ENCODE data around the gene DENND1A. TPM values are rescaled to one million over a fixed set of nuclear protein-coding genes. Genes with fewer than 3 reads are reported as not detected.
"Not testable (repeated sequence)": the region's sequence is repeated elsewhere in the genome, so short reads cannot be mapped to it uniquely, and the experiment has no call there.

DENND1A gene
- total RNA-seq, 1 experiment from 2014 or later = 19.7 TPM

DNA sequence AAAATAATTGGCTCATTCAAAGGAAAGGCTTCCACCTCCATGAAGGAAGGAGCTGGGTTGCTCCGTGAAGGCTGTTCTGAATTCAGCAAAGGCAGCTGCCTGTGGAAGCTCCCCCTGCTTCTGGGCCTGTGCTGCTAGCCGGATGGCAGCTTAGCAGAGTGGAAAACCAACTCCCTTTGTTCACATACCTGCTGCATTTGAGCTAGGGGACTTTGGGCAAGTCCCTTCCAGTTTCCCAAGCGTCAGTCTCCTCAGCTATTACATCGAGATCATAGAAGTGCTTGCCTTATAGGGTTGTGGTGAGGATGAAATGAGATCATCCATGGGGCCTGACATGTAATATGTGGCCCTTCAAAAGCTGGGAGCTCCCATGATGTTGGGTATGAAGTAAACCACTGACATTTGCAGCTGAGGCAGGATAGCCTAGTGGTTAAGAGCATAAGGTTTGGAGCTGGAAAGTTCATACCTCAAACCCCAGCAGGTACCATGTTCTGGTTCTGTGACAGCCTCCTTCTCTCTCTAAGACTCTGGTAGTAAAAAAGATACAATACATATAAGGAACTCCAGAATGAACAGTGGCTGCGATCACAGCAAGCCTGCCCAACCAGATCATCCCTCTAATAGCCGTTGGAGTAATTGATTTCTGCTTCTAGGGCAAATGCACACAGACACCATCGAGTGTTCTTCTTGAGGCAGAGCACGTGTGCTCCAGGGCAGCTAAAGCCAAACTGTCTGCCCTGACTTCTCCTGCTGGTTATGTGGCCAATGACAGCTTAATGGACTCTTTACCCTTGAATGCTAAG lies 11.0 kb upstream of the DENND1A start:
- ATAC-seq = no peak

DNA sequence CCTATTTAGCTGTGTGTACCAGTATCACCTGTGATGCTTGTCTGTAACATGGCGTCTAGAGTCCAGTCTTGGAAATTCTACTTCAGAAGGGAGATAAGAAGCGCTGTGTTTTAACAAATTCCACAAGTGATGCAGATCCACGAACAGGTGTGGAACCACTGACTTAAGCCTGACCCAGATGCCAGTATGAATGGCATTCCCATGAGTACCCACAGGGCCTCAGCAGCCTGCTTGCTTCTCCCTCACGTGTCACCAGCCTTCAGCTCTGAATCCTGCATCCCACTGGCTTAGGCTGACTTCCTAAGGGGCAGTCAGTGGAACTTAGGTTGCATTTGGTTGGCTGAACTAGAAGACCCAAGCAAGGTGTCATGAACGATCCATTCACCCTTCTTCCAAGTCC lies 8.5 kb upstream of the DENND1A start:
- Histone ChIP-seq H3K36me3 (ENCODE audit: control insufficient read depth, insufficient read depth, low read length) (no peaks in the 10 kb centered on the region), H3K9me3 (ENCODE audit: control insufficient read depth, insufficient read depth, low read depth, low read length) (no peaks in the 10 kb centered on the region), H3K27ac (ENCODE audit: low read length) (no peak overlapping the region), H3K4me1 (ENCODE audit: control insufficient read depth, insufficient read depth, low read length) (0 out of 2 replicates have a peak, but pooled peaks cover 3% of the 10 kb centered on the region), H3K4me3 (ENCODE audit: low read depth in 2 of 2, low read length in 2 of 2) (no peak overlapping the region), H3K27me3 (ENCODE audit: control insufficient read depth, insufficient read depth, low read length) (no peaks in the 10 kb centered on the region)
- no peak for DNase-seq (ENCODE audit: low read depth, low spot score)
- TF ChIP-seq, protein P1, sequence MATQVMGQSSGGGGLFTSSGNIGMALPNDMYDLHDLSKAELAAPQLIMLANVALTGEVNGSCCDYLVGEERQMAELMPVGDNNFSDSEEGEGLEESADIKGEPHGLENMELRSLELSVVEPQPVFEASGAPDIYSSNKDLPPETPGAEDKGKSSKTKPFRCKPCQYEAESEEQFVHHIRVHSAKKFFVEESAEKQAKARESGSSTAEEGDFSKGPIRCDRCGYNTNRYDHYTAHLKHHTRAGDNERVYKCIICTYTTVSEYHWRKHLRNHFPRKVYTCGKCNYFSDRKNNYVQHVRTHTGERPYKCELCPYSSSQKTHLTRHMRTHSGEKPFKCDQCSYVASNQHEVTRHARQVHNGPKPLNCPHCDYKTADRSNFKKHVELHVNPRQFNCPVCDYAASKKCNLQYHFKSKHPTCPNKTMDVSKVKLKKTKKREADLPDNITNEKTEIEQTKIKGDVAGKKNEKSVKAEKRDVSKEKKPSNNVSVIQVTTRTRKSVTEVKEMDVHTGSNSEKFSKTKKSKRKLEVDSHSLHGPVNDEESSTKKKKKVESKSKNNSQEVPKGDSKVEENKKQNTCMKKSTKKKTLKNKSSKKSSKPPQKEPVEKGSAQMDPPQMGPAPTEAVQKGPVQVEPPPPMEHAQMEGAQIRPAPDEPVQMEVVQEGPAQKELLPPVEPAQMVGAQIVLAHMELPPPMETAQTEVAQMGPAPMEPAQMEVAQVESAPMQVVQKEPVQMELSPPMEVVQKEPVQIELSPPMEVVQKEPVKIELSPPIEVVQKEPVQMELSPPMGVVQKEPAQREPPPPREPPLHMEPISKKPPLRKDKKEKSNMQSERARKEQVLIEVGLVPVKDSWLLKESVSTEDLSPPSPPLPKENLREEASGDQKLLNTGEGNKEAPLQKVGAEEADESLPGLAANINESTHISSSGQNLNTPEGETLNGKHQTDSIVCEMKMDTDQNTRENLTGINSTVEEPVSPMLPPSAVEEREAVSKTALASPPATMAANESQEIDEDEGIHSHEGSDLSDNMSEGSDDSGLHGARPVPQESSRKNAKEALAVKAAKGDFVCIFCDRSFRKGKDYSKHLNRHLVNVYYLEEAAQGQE (IDR thresholded peaks at IDR 0.05; ENCODE audit: insufficient read depth in 1 of 2, low read depth in 2 of 2, low read length in 1 of 2) = no peak
- TF ChIP-seq POLR2AphosphoS5 (IDR thresholded peaks at IDR 0.05; ENCODE audit: low read depth, low read length) (no peak), TCF7L2 (IDR thresholded peaks at IDR 0.05; ENCODE audit: low read depth, low read length) (no peak), SIN3A (IDR thresholded peaks at IDR 0.05; ENCODE audit: borderline replicate concordance, insufficient read depth, low read depth, low read length) (no peak)
- TF ChIP-seq, protein P2, sequence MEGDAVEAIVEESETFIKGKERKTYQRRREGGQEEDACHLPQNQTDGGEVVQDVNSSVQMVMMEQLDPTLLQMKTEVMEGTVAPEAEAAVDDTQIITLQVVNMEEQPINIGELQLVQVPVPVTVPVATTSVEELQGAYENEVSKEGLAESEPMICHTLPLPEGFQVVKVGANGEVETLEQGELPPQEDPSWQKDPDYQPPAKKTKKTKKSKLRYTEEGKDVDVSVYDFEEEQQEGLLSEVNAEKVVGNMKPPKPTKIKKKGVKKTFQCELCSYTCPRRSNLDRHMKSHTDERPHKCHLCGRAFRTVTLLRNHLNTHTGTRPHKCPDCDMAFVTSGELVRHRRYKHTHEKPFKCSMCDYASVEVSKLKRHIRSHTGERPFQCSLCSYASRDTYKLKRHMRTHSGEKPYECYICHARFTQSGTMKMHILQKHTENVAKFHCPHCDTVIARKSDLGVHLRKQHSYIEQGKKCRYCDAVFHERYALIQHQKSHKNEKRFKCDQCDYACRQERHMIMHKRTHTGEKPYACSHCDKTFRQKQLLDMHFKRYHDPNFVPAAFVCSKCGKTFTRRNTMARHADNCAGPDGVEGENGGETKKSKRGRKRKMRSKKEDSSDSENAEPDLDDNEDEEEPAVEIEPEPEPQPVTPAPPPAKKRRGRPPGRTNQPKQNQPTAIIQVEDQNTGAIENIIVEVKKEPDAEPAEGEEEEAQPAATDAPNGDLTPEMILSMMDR (IDR thresholded peaks at IDR 0.05) = no peak
- ChIA-PET POLR2A (no interaction called here), CTCF (no interaction called here)
- intact Hi-C loops (cut with micrococcal nuclease; ENCODE audit: unreplicated experiment) (no loop called here), in situ Hi-C loops (cut with HindIII; ENCODE audit: low pct_unique_long_range_greater_than_20kb, low sequenced_read_pairs) (no loop called here)
- ATAC-seq = no peak
- BruUV-seq (replicated peaks) = no TSS peak

More for the DNA sequence above, 11.0 kb upstream of the DENND1A start:
- no TSS peak for BruUV-seq (replicated peaks)
- ChIA-PET CTCF (no interaction called here), POLR2A (no interaction called here)
- no peaks in the 10 kb centered on the region for H3K36me3 ChIP-seq (ENCODE audit: control insufficient read depth, insufficient read depth, low read length)
- H3K27ac ChIP-seq (ENCODE audit: low read length) = no peak overlapping the region
- H3K4me3 ChIP-seq (ENCODE audit: low read depth in 2 of 2, low read length in 2 of 2) = no peak overlapping the region
- intact Hi-C loops (cut with micrococcal nuclease; ENCODE audit: unreplicated experiment) = no loop called here
- no peak for DNase-seq (ENCODE audit: low read depth, low spot score)
- no peaks in the 10 kb centered on the region for H3K9me3 ChIP-seq (ENCODE audit: control insufficient read depth, insufficient read depth, low read depth, low read length)
- TF ChIP-seq, protein P1 (IDR thresholded peaks at IDR 0.05; ENCODE audit: insufficient read depth in 1 of 2, low read depth in 2 of 2, low read length in 1 of 2) = no peak
- TF ChIP-seq SIN3A (IDR thresholded peaks at IDR 0.05; ENCODE audit: borderline replicate concordance, insufficient read depth, low read depth, low read length) (no peak), POLR2AphosphoS5 (IDR thresholded peaks at IDR 0.05; ENCODE audit: low read depth, low read length) (no peak), TCF7L2 (IDR thresholded peaks at IDR 0.05; ENCODE audit: low read depth, low read length) (no peak)
- TF ChIP-seq, protein P2 (IDR thresholded peaks at IDR 0.05) = no peak
- no peaks in the 10 kb centered on the region for H3K27me3 ChIP-seq (ENCODE audit: control insufficient read depth, insufficient read depth, low read length)
- no peaks in the 10 kb centered on the region for H3K4me1 ChIP-seq (ENCODE audit: control insufficient read depth, insufficient read depth, low read length)
- in situ Hi-C loops (cut with HindIII; ENCODE audit: low pct_unique_long_range_greater_than_20kb, low sequenced_read_pairs) = no loop called here

DNA sequence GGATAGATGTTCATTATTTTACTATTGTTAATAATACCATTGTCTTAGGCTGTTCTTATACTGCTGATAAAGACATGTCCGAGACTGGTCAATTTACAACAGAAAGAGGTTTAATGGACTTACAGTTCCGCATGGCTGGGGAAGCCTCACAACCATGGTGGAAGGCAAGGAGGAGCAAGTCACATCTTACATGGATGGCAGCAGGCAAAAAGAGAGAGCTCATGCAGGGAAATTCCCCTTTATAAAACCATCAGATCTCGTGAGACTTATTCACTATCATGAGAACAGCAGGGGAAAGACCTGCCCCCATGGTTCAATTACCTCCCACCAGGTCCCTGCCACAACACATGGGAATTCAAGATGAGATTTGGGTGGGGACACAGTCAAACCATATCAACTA lies 6.6 kb upstream of the DENND1A start:
- H3K9me3 ChIP-seq (ENCODE audit: control insufficient read depth, insufficient read depth, low read depth, low read length); DNase-seq (ENCODE audit: low read depth, low spot score); BruUV-seq (replicated peaks); CTCF ChIA-PET; H3K27me3 ChIP-seq (ENCODE audit: control insufficient read depth, insufficient read depth, low read length); H3K36me3 ChIP-seq (ENCODE audit: control insufficient read depth, insufficient read depth, low read length); H3K27ac ChIP-seq (ENCODE audit: low read length); H3K4me1 ChIP-seq (ENCODE audit: control insufficient read depth, insufficient read depth, low read length); H3K4me3 ChIP-seq (ENCODE audit: low read depth in 2 of 2, low read length in 2 of 2); POLR2A ChIA-PET; in situ Hi-C loops (cut with HindIII; ENCODE audit: low pct_unique_long_range_greater_than_20kb, low sequenced_read_pairs); intact Hi-C loops (cut with micrococcal nuclease; ENCODE audit: unreplicated experiment); ATAC-seq: not testable (repeated sequence)
